HepG2 (cell line): Measurements from ENCODE around the gene CST3. TPM values are rescaled to one million over a fixed set of nuclear protein-coding genes. Genes with fewer than 3 reads are reported as not detected.

Experiments used
- FLYWCH1 ChIP-seq: sonication (generic); formaldehyde crosslinking; IDR thresholded peaks from 2 replicates; pipeline ENCODE4 v1.8.1; 2023; ENCODE audit warnings: mild to moderate bottlenecking, missing genetic modification reagents
- FOXK1 ChIP-seq: sonication (generic); formaldehyde crosslinking; IDR thresholded peaks from 2 replicates; pipeline ENCODE4 v1.4.0; 2020; ENCODE audit warnings: low read depth, missing genetic modification reagents, borderline replicate concordance
- GFI1 ChIP-seq: sonication (generic); formaldehyde crosslinking; IDR thresholded peaks from 2 replicates; pipeline ENCODE4 v1.5.0; 2020; ENCODE audit warnings: missing genetic modification reagents, mild to moderate bottlenecking, borderline replicate concordance
- GMEB1 ChIP-seq: sonication (generic); formaldehyde crosslinking; IDR thresholded peaks from 2 replicates; pipeline ENCODE4 v1.5.1; 2020; ENCODE audit warnings: missing genetic modification reagents, mild to moderate bottlenecking, borderline replicate concordance
- HMGXB4 ChIP-seq, 2 experiments: sonication (generic) in 1 of 2; formaldehyde crosslinking in 1 of 2; IDR thresholded peaks; 2 replicates each; pipeline versions ENCODE4 v1.4.0 to v1.6.1; 2018 to 2020; ENCODE audit warnings: missing genetic modification reagents in 2 of 2, borderline replicate concordance in 1 of 2, low read depth in 1 of 2, mild to moderate bottlenecking in 1 of 2, missing biosample characterization in 1 of 2
- IRF9 ChIP-seq: sonication (generic); formaldehyde crosslinking; IDR thresholded peaks from 2 replicates; pipeline ENCODE4 v1.8.0; 2022; ENCODE audit warnings: missing genetic modification reagents, mild to moderate bottlenecking, borderline replicate concordance
- NFIB ChIP-seq: sonication (generic); formaldehyde crosslinking; IDR thresholded peaks from 2 replicates; pipeline ENCODE4 v1.9.0; 2021; ENCODE audit warnings: missing genetic modification reagents, mild to moderate bottlenecking, borderline replicate concordance
- SALL1 ChIP-seq: sonication (generic); formaldehyde crosslinking; IDR thresholded peaks from 2 replicates; pipeline ENCODE4 v1.8.0; 2022; ENCODE audit warnings: mild to moderate bottlenecking, missing genetic modification reagents
- SALL2 ChIP-seq: sonication (generic); formaldehyde crosslinking; IDR thresholded peaks from 2 replicates; pipeline ENCODE4 v1.8.1; 2023; ENCODE audit warnings: mild to moderate bottlenecking, missing genetic modification reagents, inconsistent platforms
- SOX13 ChIP-seq, 3 experiments: fragments of 450-650 bp in 1 of 3; sonication (generic) in 1 of 3; formaldehyde crosslinking in 1 of 3; IDR thresholded peaks in 2 of 3; conservative IDR thresholded peaks in 1 of 3; 2 replicates each; pipeline versions ENCODE4 v1.5.0 to v1.6.1; 2016 to 2020; ENCODE audit warnings: antibody characterized with exemption in 1 of 3, mild to moderate bottlenecking in 1 of 3, missing compliant biosample characterization in 1 of 3, missing genetic modification reagents in 1 of 3, moderate library complexity in 1 of 3
- TCF7 ChIP-seq: sonication (generic); IDR thresholded peaks from 2 replicates; pipeline ENCODE4 v1.6.1; 2016; ENCODE audit warnings: antibody characterized with exemption, low read depth
- ZFP36L1 ChIP-seq: sonication (generic); formaldehyde crosslinking; IDR thresholded peaks from 2 replicates; pipeline ENCODE4 v1.8.0; 2022; ENCODE audit warnings: mild to moderate bottlenecking, missing genetic modification reagents, moderate library complexity
- ZHX2 ChIP-seq, 2 experiments: sonication (generic) in 1 of 2; formaldehyde crosslinking in 1 of 2; IDR thresholded peaks; 2 replicates each; pipeline versions ENCODE4 v1.6.1 to v1.9.0; 2014 to 2022; ENCODE audit warnings: antibody characterized with exemption in 1 of 2, borderline replicate concordance in 1 of 2, inconsistent platforms in 1 of 2, low read depth in 1 of 2, missing genetic modification reagents in 1 of 2
- ZNF557 ChIP-seq: sonication (generic); formaldehyde crosslinking; IDR thresholded peaks from 2 replicates; pipeline ENCODE4 v1.4.0; 2020; ENCODE audit warnings: missing genetic modification reagents
- ZNF674 ChIP-seq: sonication (generic); formaldehyde crosslinking; IDR thresholded peaks from 2 replicates; pipeline ENCODE4 v1.5.0; 2020; ENCODE audit warnings: low read depth, mild to moderate bottlenecking, missing genetic modification reagents
- ZNF780A ChIP-seq: sonication (generic); formaldehyde crosslinking; IDR thresholded peaks from 2 replicates; pipeline ENCODE4 v1.8.0; 2022; ENCODE audit warnings: mild to moderate bottlenecking, missing genetic modification reagents, moderate library complexity
- polyA plus RNA-seq, 8 experiments: library from polyadenylated mRNA; depleted of rRNA in 3 of 8; stranded (reverse) in 7 of 8; unstranded in 1 of 8; fragments of >200 nt; fragmentation: Illumina TruSeq in 4 of 8; extraction: Trizol in 4 of 8; gene quantifications; 2 replicates each; pipeline versions ENCODE4 v1.2.1 to v1.2.3, GENCODE V29; 2011 to 2016; ENCODE audit warnings: low read depth in 4 of 8, missing spikeins in 1 of 8, mixed read lengths in 1 of 8; ENCODE audit not compliant: insufficient read depth in 1 of 8
- total RNA-seq, 5 experiments: library from RNA; depleted of rRNA; stranded (reverse); fragments of >200 nt; fragmentation: Illumina TruSeq; extraction: Trizol; gene quantifications; 2 replicates each; pipeline ENCODE4 v1.2.3, GENCODE V29; 2016; ENCODE audit warnings: low read depth in 1 of 5

Gene CST3
- total and polyA plus RNA-seq, 2 of the 13 experiments (the other 11 are each of a cell fraction or from before 2014, with no cell fraction given), result 690 to 1,005 TPM

GRCh38 chr20:23668477-23668951 is 30.8 kb upstream of the CST3 start (continued):
- TF ChIP-seq SOX13 (IDR thresholded peaks at IDR 0.05), result no peak
- 0 out of 4 replicates have a peak, but pooled peaks of 1 of the 2 experiments have one; percentile 34 for TF ChIP-seq SOX13 (CRISPR knock-in tag; conservative IDR thresholded peaks at IDR 0.05 in 1 of 2, IDR thresholded peaks at IDR 0.05 in 1 of 2)
- no peak for TF ChIP-seq NFIB (CRISPR knock-in tag)
- TF ChIP-seq GFI1 (CRISPR knock-in tag), result no peak
- no peak for TF ChIP-seq TCF7
- peak; percentile 61 for TF ChIP-seq SALL1 (CRISPR knock-in tag)
- no peak for TF ChIP-seq ZNF674 (CRISPR knock-in tag)
- no peak for TF ChIP-seq ZNF557 (CRISPR knock-in tag)
- TF ChIP-seq HMGXB4 (CRISPR knock-in tag; IDR thresholded peaks at IDR 0.05; ENCODE audit: borderline replicate concordance in 1 of 2, low read depth in 1 of 2), result peak; percentile 54 to 80; a peak in 2 of 4 replicates
- TF ChIP-seq FOXK1 (CRISPR knock-in tag), result peak; percentile 45; the same call in 1 of the 2 replicates
- TF ChIP-seq FLYWCH1, result no peak
- TF ChIP-seq GMEB1, result no peak
- TF ChIP-seq ZHX2 (IDR thresholded peaks at IDR 0.05; ENCODE audit: low read depth), result no peak
- TF ChIP-seq ZHX2 (CRISPR knock-in tag; IDR thresholded peaks at IDR 0.05; ENCODE audit: borderline replicate concordance), result no peak
- no peak for TF ChIP-seq ZNF780A (CRISPR knock-in tag)
- peak; percentile 65; the same call in 1 of the 2 replicates for TF ChIP-seq IRF9 (CRISPR knock-in tag)
- TF ChIP-seq ZFP36L1, result no peak
- 0 out of 2 replicates have a peak, but pooled peaks have one; percentile 12 for TF ChIP-seq SALL2
